ENCODE data around the gene COL13A1.

COL13A1 gene

GRCh38 chr10:69868821-69869220, 67.1 kb downstream of the COL13A1 start:
- DNase-seq (ENCODE audit: low spot score), result no peak

DNA sequence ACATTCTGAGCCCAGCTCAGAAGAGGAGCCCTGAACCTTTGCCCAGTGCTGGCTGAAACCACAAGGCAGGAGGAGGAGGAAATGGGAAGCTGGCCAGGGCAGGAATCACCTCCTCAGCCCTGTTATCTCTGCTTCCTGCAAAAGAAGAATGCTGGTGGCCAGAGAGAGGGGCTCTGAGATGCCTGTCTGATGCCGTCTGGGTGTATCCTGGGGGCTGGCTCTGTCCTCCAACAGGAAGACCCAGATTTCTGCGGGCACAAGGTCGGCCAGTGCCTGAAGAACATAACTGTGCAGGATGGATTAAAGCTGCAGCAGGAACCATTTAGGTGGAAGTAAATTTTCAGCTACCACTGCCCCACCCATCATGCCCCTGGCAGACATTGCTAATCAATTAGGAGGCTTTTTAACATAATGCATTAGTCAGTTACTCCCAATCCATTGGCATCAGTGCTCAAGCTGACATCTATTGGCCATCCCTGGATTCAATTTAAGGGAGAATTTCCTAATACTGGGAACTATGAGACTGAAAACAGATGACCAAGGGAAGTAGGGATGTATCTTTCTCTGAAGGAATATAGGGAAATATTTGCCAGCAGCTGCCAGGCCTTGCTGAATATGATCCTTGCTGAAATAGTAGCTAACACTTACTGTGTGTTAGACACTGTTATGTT, 67.7 kb downstream of the COL13A1 start:
- DNase-seq (ENCODE audit: low spot score), result no peak

GRCh38 chr10:69870591-69870990, 68.9 kb downstream of the COL13A1 start:
- no peak for DNase-seq (ENCODE audit: low spot score)

GRCh38 chr10:69871074-69871473, 69.4 kb downstream of the COL13A1 start:
- DNase-seq (ENCODE audit: low spot score), result no peak

GRCh38 chr10:69872323-69872722, 70.6 kb downstream of the COL13A1 start:
- no peak for DNase-seq (ENCODE audit: low spot score)

GRCh38 chr10:69873135-69873639, 71.5 kb downstream of the COL13A1 start:
- no peak for DNase-seq (ENCODE audit: low spot score)

- DNase-seq (ENCODE audit: low spot score), result no peak
Measured at GRCh38 chr10:69874449-69874848, 72.7 kb downstream of the COL13A1 start.

GRCh38 chr10:69875856-69876255, 74.2 kb downstream of the COL13A1 start:
- no peak for DNase-seq (ENCODE audit: low spot score)

DNA sequence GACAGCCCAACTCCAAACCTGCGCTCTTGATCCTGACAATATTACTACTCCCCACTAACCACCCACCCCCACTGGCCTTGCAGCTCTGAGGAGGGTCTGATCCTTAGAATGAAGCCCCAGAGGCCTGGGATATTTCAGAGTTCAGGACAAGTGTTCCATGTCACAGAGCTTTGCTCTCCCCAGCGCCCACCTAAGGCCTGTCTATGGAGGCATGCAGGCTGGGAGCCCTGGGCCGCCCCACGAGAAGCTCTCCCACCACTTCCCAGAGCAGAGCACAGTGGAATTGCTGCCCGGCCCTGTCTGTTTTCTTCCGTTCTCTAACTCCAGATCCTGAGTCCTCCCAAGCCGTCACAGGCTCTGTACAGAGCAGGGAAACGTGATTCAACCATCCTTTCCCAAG, 74.6 kb downstream of the COL13A1 start:
- no peak for DNase-seq (ENCODE audit: low spot score)

GRCh38 chr10:69876931-69877330, 75.2 kb downstream of the COL13A1 start:
- DNase-seq (ENCODE audit: low spot score), result no peak

DNA sequence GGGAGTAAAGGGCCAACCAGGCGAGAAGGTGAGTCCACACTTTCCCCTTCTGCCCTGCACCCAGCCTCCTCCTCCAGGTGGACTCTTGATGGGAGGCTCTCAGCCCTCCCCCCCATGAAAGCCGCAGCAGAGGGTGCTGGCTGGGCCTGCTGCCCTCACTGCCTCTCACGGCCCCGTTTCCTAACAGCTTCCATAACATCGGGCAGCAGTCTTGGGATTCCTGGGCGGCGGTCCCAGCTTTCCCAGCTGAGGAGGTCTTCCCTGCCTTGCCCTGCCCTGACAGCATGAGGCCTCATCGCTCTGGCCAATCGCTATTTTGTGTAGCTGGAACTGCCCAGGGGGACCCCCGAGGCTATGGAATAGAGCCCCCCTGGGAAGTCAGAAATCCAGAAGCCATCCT, 76.3 kb downstream of the COL13A1 start:
- no peak for DNase-seq (ENCODE audit: low spot score)

DNA sequence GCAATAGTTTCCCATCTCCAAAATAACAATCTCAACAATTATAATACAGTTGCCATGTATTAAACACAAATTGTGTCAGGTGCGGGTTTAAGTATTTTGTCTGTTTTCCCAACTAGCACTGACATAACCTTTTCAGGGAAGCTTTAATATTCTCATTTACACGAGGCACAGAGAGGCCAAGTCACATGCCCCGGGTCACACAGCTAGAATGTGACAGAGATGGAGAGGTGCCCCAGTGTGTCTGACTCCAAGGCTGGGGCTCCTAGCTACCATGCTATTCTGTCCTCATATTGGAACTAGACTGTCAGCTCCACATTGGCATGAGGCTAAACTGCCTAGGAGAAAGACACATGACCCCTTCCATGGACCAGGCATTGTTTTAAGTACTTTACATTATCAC, 77.2 kb downstream of the COL13A1 start:
- DNase-seq (ENCODE audit: low spot score), result no peak

- DNase-seq (ENCODE audit: low spot score), result no peak
Measured at GRCh38 chr10:69879634-69880257, 78.0 kb downstream of the COL13A1 start.

DNA sequence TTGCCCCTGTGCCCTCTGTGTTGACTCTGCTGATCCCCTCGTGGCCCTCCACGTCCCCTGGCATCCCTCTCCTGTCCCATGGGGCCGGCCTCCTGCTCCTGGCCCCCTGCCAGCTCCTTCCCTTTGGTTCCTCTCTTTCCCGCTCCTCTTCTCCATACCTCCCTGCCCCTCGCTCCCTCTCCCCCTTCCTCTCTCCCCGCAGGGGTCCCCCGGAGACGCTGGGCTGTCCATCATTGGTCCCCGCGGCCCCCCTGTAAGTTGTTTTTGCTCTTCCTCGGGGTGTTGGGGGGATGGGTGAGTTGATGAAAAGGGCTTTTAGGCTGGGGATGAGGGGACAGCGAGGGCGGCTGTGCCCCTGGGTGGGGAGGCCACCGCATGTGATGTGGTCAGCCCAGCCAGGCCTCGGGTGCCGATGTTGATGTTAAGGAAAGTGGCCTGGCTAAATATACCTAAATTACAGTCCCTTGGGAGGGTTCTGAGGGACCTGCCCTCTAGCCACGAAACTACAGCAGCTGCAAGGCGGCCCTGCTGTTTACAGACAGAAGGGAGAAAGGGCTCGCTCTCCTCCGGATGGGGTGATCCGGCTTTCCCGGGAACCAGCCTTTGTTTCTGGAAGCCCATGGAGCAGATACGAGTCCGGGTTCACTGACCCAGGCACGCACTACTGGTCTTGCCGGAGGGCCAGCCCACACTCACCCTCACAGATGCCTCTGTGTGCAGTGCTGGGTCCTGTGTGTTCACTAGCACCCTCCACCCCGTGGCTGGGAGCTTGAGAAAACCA, 78.8 kb downstream of the COL13A1 start:
- no peak for DNase-seq (ENCODE audit: low spot score)

DNA sequence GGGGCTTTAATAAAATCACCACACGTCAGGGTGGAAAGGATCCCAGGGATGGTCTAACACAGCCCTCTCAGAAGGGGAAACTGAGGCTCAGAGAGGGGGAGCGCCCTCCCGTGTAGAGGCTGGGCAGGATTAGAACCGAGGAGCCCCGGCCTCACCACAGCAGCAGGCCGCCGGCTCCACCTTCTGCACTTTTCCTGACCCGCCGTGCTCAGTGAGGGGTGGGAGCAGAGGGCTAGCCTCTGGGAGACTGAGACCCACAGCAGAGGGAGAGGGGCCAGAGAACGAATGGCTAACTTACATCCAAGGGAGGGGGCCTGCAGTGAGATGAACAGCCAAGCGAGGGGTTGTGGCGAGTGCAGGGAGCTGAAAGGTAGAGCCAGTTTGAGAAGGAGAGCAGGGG, 79.5 kb downstream of the COL13A1 start:
- DNase-seq (ENCODE audit: low spot score), result no peak

DNA sequence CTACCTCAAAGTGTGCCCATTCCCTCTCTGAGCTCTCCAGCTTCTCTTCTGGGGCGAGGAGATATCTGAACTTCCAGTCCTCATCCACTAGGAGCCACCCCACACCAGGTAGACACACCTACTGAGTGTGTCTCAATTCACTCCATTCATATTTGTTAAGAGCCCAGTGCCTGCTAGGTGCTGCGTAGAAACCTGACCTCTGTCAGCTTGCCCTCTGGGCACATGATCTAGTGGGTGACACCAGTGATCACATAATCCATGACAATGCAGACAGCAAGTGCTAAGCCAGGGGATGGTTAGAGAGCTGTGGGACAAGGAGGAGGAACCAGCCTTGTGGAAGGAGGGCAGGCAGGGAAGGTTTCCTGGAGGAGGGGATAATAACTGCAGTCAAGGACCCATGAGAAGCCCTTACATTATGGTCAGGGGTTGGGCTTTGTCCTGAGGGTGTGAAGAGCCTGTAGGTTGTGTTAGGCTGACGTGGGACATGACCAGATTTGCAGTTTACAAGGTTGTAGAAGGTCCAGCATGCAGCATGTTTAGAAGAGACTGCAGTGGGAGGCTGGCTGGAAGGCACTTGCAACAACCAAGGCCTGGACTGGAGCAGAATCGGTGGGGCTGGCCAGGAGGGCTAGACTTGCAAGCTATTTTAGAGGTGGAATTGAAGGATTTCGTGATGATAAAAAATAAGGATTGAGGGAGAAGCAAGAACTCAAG, 81.8 kb downstream of the COL13A1 start:
- no peak for DNase-seq (ENCODE audit: low spot score)

- no peak for DNase-seq (ENCODE audit: low spot score)
Measured at GRCh38 chr10:69884024-69884367, 82.3 kb downstream of the COL13A1 start.

GRCh38 chr10:69884686-69885085, 83.0 kb downstream of the COL13A1 start:
- no peak for DNase-seq (ENCODE audit: low spot score)

DNA sequence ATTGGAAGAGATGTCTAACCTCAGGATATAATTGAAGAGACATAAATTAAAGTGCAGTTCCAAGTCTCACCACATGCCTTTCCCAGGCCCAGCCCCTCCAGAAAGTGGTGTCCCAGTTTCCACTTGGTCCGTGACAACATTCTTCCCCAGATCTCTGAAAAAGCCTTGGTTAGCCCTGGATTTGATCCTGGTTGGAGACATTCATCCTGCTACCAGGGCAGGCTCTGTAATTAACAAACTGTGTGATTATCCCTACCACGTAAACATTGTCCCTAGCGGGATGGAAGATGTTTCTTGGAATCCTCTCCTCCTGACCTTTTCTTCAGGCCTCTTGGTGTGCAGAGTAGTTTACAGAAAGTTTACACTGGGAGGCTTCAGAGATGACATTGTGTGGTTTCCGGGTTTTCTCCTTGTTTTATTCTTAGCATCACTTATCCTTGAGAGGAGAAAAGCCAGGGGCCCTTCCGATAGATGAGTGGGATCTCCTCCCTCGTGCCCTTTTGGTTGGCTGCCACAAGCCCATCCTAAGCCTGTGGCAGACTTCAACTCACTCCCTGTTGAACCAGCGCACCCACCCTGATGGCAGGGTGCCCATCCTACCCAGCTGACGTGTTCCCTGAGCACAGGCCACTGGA, 83.8 kb downstream of the COL13A1 start:
- no peak for DNase-seq (ENCODE audit: low spot score)

DNA sequence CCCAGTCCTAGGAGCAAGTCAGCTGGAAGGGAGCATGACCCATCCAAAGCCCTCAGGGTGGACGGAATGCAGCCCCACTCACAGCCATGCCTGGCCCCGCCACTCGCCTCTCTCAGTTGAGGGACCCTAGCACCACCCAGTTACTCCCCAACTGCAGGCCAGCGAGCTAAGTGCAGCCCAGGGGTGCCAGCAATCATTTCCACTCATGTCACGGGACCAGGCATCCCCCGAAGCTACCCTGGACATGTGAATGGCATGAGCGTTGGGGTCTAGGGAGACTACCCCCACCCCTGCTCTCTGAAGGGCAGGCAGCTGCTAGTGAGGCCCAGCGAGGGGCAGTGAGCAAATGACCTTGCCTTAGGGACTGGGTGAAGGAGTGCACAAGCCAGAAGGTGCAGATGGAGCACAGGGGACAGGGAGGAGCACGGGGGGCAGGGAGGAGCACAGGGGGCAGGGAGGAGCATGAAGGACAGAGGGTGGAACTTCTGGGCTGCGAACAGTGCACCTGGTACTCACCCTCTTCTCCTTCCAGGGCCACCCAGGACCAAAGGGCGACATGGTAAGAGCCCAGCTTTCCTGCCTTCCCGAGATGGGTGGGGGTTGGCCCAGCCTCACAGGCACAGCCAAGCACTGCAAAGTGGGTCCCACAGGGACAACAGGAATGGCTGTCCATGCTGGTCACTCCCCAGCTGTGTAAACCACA, 87.3 kb downstream of the COL13A1 start:
- no peak for DNase-seq (ENCODE audit: low spot score)

- DNase-seq (ENCODE audit: low spot score), result no peak
Measured at GRCh38 chr10:69890065-69890847, 88.5 kb downstream of the COL13A1 start.

All from CD4-positive, alpha-beta T cell treated with Interleukin-15 for 4 hours (primary cell).